ENCODE data around the gene SLC45A2.
"Not testable (repeated sequence)": the region's sequence is repeated elsewhere in the genome, so short reads cannot be mapped to it uniquely, and the experiment has no call there.

The SLC45A2 gene

GRCh38 chr5:33934176-33934575 lies 50.3 kb downstream of the SLC45A2 start:
- Mint-ChIP-seq H3K4me1 (ENCODE audit: low read depth) (peaks cover 3% of the 10 kb centered on the region), H3K4me3 (no peak overlapping the region), H3K27me3 (peaks cover 19% of the 10 kb centered on the region), H3K27ac (no peak overlapping the region), H3K36me3 (no peaks in the 10 kb centered on the region), H3K9me3 (ENCODE audit: low read depth) (no peaks in the 10 kb centered on the region)

GRCh38 chr5:33933723-33934169 lies 50.7 kb downstream of the SLC45A2 start:
- Mint-ChIP-seq H3K27ac (no peak overlapping the region), H3K36me3 (no peaks in the 10 kb centered on the region), H3K9me3 (ENCODE audit: low read depth) (no peaks in the 10 kb centered on the region), H3K27me3 (peaks cover 19% of the 10 kb centered on the region), H3K4me3 (no peak overlapping the region), H3K4me1 (ENCODE audit: low read depth) (peaks cover 3% of the 10 kb centered on the region)

GRCh38 chr5:33931136-33931535 lies 53.4 kb downstream of the SLC45A2 start:
- Mint-ChIP-seq H3K4me1 (ENCODE audit: low read depth) (peaks cover 3% of the 10 kb centered on the region), H3K27ac (no peak overlapping the region), H3K27me3 (peaks cover 9% of the 10 kb centered on the region), H3K4me3 (no peak overlapping the region), H3K9me3 (ENCODE audit: low read depth) (no peaks in the 10 kb centered on the region), H3K36me3 (no peaks in the 10 kb centered on the region)

- H3K36me3 Mint-ChIP-seq: no peaks in the 10 kb centered on the region
- H3K9me3 Mint-ChIP-seq (ENCODE audit: low read depth): no peaks in the 10 kb centered on the region
- H3K27me3 Mint-ChIP-seq: peaks cover 3% of the 10 kb centered on the region
- no peaks in the 10 kb centered on the region for H3K4me1 Mint-ChIP-seq (ENCODE audit: low read depth)
- H3K27ac Mint-ChIP-seq: no peak overlapping the region
- no peak overlapping the region for H3K4me3 Mint-ChIP-seq
Measured at GRCh38 chr5:33929925-33930690, 54.4 kb downstream of the SLC45A2 start.

- H3K4me3 Mint-ChIP-seq: no peak overlapping the region
- no peak overlapping the region for H3K27ac Mint-ChIP-seq
- H3K9me3 Mint-ChIP-seq (ENCODE audit: low read depth): no peaks in the 10 kb centered on the region
- H3K27me3 Mint-ChIP-seq: peaks cover 3% of the 10 kb centered on the region
- no peaks in the 10 kb centered on the region for H3K36me3 Mint-ChIP-seq
- H3K4me1 Mint-ChIP-seq (ENCODE audit: low read depth): no peaks in the 10 kb centered on the region
Measured at GRCh38 chr5:33928283-33928682, 56.2 kb downstream of the SLC45A2 start.

- Mint-ChIP-seq H3K27ac (no peak overlapping the region), H3K36me3 (no peaks in the 10 kb centered on the region), H3K27me3 (peaks cover 3% of the 10 kb centered on the region), H3K9me3 (ENCODE audit: low read depth) (no peaks in the 10 kb centered on the region), H3K4me1 (ENCODE audit: low read depth) (no peaks in the 10 kb centered on the region), H3K4me3 (no peak overlapping the region)
Measured at GRCh38 chr5:33927685-33928084, 56.8 kb downstream of the SLC45A2 start.

- H3K36me3 Mint-ChIP-seq: no peaks in the 10 kb centered on the region
- no peaks in the 10 kb centered on the region for H3K9me3 Mint-ChIP-seq (ENCODE audit: low read depth)
- H3K4me3 Mint-ChIP-seq: no peak overlapping the region
- no peaks in the 10 kb centered on the region for H3K4me1 Mint-ChIP-seq (ENCODE audit: low read depth)
- H3K27ac Mint-ChIP-seq: no peak overlapping the region
- H3K27me3 Mint-ChIP-seq: peaks cover 8% of the 10 kb centered on the region
Measured at GRCh38 chr5:33925278-33925677, 59.2 kb downstream of the SLC45A2 start.

GRCh38 chr5:33921002-33921401 lies 63.5 kb downstream of the SLC45A2 start:
- no peak overlapping the region for H3K4me3 Mint-ChIP-seq
- peaks cover 9% of the 10 kb centered on the region for H3K9me3 Mint-ChIP-seq (ENCODE audit: low read depth)
- peaks cover 3% of the 10 kb centered on the region for H3K36me3 Mint-ChIP-seq
- H3K27me3 Mint-ChIP-seq: peaks cover 10% of the 10 kb centered on the region
- H3K27ac Mint-ChIP-seq: no peak overlapping the region
- H3K4me1 Mint-ChIP-seq (ENCODE audit: low read depth): no peaks in the 10 kb centered on the region

GRCh38 chr5:33914844-33915243 lies 69.6 kb downstream of the SLC45A2 start:
- H3K27ac Mint-ChIP-seq; H3K4me1 Mint-ChIP-seq (ENCODE audit: low read depth); H3K27me3 Mint-ChIP-seq; H3K4me3 Mint-ChIP-seq; H3K36me3 Mint-ChIP-seq: not testable (repeated sequence)
- H3K9me3 Mint-ChIP-seq (ENCODE audit: low read depth): peaks cover 15% of the 10 kb centered on the region

GRCh38 chr5:33906248-33906647 lies 78.2 kb downstream of the SLC45A2 start:
- not testable (repeated sequence) for H3K27ac Mint-ChIP-seq; H3K4me1 Mint-ChIP-seq (ENCODE audit: low read depth); H3K36me3 Mint-ChIP-seq; H3K4me3 Mint-ChIP-seq; H3K27me3 Mint-ChIP-seq
- peaks cover 29% of the 10 kb centered on the region for H3K9me3 Mint-ChIP-seq (ENCODE audit: low read depth)

- no peaks in the 10 kb centered on the region for H3K4me1 Mint-ChIP-seq (ENCODE audit: low read depth)
- peaks cover 10% of the 10 kb centered on the region for H3K27me3 Mint-ChIP-seq
- no peak overlapping the region for H3K27ac Mint-ChIP-seq
- H3K36me3 Mint-ChIP-seq: peaks cover 5% of the 10 kb centered on the region
- peaks cover 29% of the 10 kb centered on the region for H3K9me3 Mint-ChIP-seq (ENCODE audit: low read depth)
- H3K4me3 Mint-ChIP-seq: no peak overlapping the region
Measured at GRCh38 chr5:33905381-33905780, 79.1 kb downstream of the SLC45A2 start.

GRCh38 chr5:33903118-33903517 lies 81.4 kb downstream of the SLC45A2 start:
- no peaks in the 10 kb centered on the region for H3K4me1 Mint-ChIP-seq (ENCODE audit: low read depth)
- peaks cover 5% of the 10 kb centered on the region for H3K36me3 Mint-ChIP-seq
- H3K9me3 Mint-ChIP-seq (ENCODE audit: low read depth): peaks cover 25% of the 10 kb centered on the region
- peaks cover 5% of the 10 kb centered on the region for H3K27me3 Mint-ChIP-seq
- no peak overlapping the region for H3K4me3 Mint-ChIP-seq
- H3K27ac Mint-ChIP-seq: no peak overlapping the region

GRCh38 chr5:33901156-33901555 lies 83.3 kb downstream of the SLC45A2 start:
- H3K36me3 Mint-ChIP-seq: no peaks in the 10 kb centered on the region
- no peak overlapping the region for H3K27ac Mint-ChIP-seq
- no peaks in the 10 kb centered on the region for H3K4me1 Mint-ChIP-seq (ENCODE audit: low read depth)
- peaks cover 6% of the 10 kb centered on the region for H3K27me3 Mint-ChIP-seq
- H3K9me3 Mint-ChIP-seq (ENCODE audit: low read depth): peaks cover 9% of the 10 kb centered on the region
- no peak overlapping the region for H3K4me3 Mint-ChIP-seq

Data from activated naive CD8-positive, alpha-beta T cell (primary cell).